ENCODE data around the gene MVD.
A peak's percentile ranks its signal among the peaks of the same experiment; 100 is the strongest.

MVD gene

DNA sequence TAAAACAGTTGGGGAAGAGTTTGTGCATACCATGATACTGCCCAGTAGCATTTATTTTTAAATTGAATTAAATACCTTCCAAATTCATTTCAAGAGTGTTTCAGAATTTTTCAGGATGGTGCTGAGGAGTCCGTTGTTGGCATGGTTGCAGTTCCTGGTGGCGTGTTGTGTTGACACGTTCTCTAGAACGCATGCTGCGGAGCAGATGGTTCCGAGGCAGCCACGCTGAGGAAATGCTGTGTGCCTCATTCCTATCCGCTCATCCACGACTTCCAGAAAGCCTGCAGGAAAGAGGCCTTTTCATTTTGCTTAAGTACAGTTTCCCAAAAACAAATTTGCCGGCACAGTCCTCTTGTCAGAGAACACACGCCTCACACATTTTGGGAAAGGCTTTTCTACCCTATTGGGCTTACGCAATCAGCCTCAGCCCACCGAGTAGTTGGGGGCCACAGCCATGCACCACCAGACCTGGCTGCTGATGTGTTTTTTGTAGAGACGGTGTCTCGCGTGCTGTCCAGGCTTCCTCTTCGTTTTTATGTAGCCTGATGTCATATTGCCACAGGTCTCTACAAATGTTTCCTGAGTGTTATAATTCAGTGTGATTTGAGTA, 56.6 kb downstream of the MVD start:
- DNase-seq (ENCODE audit: low spot score) = peak; percentile 58

DNA sequence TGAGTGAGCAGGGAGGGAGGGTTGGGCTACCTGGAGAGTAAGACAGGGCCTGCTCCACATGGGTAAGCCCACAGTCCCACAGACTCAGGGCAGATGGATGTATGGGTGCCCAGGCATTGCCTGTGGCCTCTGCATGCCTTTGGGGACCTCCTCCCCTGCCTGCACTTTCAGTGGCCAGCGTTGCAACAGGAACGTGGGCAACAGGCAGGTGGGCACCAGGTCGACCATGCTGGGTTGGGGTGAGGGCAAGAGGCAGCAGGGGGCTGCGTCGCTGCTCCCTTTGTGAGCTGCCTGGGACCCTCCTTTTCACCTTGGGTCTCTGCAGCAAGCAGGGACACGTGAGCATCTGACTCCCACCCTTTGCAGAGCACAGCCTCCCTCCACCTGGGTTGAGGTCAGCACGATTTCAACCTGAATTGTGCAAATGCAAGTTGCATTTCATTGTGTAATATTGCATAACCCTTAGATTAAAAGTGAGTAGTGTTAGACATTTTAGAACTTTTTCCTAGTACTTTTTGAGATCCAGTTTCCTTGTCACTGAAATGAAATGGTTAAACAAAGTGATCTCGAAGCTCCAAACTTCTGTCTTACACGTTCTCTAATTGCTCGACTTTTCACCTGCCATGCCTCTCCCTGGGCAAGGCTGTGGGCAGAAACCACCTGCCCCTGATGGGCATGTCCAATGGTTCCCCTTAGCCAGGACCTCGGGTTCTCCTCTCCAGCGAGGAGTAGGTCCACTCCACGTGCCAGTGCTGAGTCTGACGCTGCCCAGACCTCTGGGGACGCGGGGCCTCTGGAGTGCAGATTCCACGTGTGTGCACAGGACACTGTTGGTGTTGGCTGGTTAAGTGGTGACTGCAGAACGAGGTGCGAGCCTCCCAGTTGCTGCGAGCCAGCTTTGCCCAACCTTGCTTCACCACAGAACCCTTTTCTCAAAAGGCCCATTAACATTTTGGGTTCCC, 57.4 kb downstream of the MVD start:
- DNase-seq (ENCODE audit: low spot score) = no peak

DNA sequence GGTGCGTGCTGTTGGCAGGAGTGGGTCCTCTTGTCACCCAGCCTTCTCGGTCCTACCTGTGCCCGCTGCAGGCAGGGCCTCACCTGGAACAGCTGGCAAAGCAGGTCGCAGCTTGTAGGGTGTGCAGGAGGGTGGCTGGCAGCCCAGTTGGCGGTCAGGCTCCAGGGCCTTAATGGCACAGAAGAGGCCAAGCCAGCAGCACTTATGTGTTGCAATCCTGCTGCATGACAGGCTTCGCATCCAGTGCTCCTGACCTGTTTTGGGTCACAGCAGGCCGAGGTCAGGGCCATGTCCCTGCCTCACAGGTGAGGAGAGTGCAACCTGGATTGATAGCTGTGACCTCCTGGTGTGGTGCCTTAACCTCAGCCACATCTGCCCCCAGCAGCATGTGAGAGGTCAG, 60.8 kb downstream of the MVD start:
- DNase-seq (ENCODE audit: low spot score) = no peak

Measured in Ammon's horn (tissue), 1 donor.